GM21737 (cell line): Measurements from ENCODE around the gene RIBC2.
"Not testable (repeated sequence)": the region's sequence is repeated elsewhere in the genome, so short reads cannot be mapped to it uniquely, and the experiment has no call there.

Experiments used
- ATAC-seq: cut with Tn5 transposase; IDR thresholded peaks from one replicate; pipeline ENCODE4 v1.9.1; 2021; ENCODE audit warnings: mild to moderate bottlenecking, moderate library complexity; ENCODE audit not compliant: unreplicated experiment

Gene RIBC2

GRCh38 chr22:45423524-45423923 is 10.0 kb downstream of the RIBC2 start:
- no peak for ATAC-seq

DNA sequence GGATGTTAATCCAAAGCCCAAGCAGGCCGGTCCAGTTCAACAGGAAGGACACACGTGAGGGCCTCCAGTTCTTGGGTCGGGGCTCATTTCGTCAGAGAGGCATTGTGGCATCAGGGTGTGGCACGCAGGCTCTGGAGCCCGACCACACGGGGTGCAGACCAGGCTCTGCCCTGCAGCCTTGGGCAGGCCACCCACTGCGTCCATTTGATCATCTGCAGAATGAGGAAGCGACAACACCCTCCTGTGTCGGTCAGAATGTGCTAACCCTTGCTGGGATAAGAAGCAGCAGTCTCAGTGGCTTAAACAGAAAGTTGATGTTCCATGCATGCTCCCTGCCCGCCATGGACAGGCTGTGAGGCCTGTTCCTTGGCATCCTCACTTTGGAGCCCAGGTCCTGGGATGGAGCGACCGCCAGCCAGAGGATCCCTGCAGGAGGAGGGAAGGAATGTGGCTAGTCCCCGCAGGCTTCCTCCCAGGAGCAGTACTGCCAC is 10.8 kb downstream of the RIBC2 start:
- no peak for ATAC-seq

DNA sequence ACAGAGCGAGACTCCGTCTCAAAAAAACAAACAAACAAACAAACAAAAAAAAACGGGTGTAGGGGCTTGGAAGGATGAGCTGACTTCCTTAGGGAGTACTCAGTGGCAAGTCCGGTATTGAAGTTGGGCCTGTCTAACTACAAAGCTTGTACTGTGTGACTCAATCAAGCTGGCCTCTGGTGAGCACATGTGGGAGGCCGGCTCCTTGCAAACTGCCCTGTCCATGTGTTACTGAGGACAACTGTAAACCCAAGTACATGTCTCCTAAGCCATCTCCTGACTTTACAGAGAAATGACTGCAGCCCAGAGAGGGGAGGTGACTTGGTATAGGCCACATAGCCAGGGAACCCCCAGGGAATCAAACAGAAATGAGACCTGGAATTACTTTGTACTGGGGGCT is 11.6 kb downstream of the RIBC2 start:
- no peak for ATAC-seq

DNA sequence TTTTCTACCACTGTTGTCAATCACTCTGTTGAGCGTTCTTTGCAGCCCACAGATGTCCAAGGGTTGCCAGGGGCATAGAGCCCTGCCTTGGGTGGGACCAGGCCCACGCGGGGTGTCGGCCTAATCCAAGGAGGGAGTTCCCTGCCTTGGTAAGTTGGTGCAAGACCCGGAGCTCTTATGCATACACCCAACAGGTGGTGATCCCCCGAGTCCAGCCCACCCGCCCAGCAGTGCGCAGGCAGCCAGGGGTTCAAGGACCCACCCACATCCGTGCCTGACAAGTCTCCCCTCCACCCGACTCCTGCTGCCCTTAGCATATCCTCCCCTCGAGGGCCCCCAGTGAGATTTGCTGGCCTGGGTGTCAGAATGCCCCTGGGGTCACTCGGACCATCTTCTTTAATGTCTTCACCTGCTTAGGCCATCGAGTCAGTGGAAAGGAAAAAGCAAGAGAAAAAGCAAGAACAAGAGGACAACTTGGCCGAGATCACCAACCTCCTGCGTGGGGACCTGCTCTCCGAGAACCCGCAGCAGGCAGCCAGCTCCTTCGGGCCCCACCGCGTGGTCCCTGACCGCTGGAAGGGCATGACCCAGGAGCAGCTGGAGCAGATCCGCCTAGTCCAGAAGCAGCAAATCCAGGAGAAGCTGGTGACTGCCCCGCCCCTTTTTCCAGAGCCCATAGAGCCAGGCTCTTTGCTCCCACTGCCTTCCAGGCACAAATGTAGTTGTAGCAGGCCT is 12.2 kb downstream of the RIBC2 start:
- no peak for ATAC-seq

DNA sequence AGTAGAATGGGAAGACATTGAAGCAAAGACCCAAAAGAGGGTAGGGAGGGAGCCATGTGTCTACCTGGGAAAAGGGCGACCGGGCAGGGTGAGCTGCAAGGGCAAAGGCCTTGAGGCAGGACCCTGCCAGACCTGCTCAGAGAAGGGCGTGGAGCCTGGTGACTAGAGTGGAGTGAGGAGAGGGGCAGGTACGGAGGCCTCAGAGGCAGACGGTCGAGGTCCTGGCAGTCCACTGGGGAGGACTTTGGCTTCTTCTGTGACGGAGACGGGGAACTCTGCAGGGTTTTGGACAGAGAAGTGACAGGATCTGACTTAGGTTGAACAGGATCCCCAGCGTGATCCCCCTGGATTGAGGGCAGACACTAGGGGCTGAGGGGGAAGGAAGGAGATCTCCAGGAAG is 12.9 kb downstream of the RIBC2 start:
- no peak for ATAC-seq

DNA sequence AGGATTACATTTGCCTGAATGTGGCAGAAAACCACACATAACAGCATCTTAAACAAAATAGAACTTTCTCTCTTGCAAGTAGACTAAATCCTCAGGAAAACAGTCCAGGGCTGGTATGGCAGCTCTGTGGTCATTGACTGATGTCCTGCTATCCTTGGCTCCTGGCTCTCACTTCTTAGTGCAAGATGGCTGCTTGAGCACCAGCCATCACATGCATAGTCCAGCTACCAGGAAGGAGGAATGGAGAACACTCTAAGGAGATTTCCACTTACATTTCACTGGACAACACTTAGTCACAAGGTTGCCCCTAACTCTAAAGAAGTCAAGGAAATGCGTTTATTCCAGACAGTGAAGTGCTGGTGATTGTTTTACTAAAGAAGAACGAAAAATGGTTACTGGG is 13.6 kb downstream of the RIBC2 start:
- no peak for ATAC-seq

- ATAC-seq: no peak
Observed at GRCh38 chr22:45428391-45429385, 15.2 kb downstream of the RIBC2 start.

GRCh38 chr22:45429424-45429823 is 15.9 kb downstream of the RIBC2 start:
- no peak for ATAC-seq

DNA sequence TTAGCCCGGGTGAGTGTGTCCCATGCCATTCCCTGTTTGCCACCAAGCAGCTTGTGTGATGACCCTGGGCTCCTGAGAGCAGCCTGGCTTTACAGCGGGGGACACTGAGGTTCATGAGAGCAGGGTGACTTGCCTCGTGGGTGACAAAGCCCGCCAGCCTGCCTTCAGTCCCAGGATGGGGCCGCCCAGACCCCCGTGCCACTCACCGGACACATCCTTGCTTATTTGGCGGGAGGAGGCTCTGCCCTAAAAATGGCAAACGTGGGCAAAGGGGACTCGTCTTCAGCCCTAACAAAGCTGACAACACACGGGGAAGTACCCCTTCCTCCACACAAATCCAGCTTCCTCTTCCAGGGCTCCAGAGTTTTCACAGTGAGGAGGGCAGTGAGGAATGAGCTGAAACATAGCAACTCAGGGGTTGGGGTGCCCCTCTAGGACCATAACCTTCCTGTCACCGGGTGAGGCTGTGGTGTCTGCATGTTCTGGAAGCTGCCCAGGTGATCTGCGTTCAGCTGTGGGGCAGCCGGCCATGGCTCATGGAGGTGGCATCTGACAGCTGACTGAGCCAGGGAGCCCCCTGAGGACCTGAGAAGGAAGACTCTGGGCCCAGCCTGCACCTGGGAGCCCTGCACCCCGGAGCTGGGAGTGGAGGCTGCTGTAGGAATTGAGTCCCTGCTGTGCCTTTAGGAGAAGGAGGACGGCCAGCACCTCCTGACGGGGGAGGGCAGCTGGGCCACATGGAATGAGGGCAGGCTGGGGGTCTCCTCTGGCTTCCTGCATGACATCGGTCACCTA is 16.7 kb downstream of the RIBC2 start:
- ATAC-seq: no peak

DNA sequence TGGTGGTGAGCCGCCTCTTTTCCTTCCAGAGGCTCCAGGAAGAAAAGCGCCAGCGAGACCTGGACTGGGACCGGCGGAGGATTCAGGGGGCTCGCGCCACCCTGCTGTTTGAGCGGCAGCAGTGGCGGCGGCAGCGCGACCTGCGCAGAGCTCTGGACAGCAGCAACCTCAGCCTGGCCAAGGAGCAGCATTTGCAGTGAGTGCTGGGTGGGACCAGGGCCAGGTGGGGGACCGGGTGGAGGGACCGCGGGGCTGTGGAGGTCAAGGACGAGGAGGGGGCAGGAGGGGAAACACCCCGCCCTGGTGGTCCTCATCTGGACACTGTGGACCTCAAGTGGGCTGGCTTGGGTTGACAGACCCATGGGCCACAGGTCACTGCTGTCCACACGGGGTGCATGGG is 17.4 kb downstream of the RIBC2 start:
- ATAC-seq: no peak

- ATAC-seq: no peak
Observed at GRCh38 chr22:45434981-45435380, 21.5 kb downstream of the RIBC2 start.

DNA sequence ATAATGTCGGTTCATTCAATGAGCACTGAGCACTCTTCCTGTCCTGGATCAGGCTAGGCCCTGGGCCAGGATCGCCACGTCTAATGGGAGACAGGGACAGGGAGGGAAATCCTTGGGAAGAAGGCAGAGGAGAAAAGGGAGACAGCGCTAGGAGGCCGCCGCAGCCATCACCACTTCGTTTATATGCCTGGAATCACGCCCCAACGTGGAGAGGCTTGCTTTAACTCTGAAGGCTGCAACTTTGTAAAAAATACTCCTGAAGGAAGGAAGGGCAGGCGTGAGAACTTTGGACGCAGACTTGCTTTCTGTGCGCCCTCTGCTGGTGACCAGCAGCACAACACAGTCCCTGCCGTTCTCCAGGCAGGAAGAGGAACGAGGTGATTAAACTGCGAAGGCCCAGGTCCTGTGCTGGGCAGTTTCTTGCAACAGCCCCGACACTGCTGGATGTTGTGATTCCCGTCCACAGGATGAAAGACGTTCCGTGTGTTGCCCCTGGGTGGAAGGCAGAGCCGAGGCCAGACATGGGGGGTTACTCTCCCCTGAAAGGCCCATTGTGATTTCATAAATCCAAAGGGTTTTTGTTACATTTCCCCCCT is 22.1 kb downstream of the RIBC2 start:
- no peak for ATAC-seq

- not testable (repeated sequence) for ATAC-seq
Observed at GRCh38 chr22:45436871-45437517, 23.5 kb downstream of the RIBC2 start.

GRCh38 chr22:45438336-45438735 is 24.8 kb downstream of the RIBC2 start:
- no peak for ATAC-seq

DNA sequence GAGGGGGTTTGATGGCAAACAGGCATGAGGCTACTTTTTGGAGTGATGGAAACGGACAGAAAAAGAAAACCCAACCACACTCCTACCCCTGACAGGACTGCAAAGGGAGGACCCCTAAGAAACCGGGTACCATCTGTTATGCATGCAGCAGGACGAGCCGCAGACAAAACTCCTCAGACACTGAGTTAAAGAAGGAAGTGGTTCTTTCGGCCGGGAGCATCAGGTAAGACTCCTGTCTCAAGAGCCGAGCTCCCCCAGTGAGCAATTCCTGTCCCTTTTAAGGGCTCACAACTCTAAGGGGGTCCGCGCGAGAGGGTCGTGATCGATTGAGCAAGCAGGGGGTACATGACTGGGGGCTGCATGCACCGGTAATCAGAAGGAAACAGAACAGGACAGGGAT is 27.2 kb downstream of the RIBC2 start:
- not testable (repeated sequence) for ATAC-seq

- no peak for ATAC-seq
Observed at GRCh38 chr22:45441138-45441537, 27.6 kb downstream of the RIBC2 start.

DNA sequence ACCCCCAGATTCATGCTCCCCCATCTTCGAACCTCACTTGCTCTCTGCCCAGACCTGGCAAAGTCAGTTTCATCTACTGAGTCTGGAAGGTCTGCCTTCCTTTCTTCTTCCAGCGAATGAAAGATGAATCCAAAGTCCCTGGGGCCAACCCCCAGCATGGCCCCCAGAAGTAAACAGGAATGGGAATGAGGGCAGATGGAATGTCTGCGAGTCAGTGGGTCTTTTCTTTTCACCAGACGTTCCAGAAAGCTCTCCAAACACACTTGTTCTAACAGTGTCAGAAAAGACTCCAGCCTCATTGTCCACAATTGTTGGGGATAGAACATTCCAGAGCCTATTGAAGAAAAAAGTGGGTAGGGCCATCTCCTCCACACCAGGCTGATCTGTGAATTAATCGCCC is 28.6 kb downstream of the RIBC2 start:
- ATAC-seq: no peak

DNA sequence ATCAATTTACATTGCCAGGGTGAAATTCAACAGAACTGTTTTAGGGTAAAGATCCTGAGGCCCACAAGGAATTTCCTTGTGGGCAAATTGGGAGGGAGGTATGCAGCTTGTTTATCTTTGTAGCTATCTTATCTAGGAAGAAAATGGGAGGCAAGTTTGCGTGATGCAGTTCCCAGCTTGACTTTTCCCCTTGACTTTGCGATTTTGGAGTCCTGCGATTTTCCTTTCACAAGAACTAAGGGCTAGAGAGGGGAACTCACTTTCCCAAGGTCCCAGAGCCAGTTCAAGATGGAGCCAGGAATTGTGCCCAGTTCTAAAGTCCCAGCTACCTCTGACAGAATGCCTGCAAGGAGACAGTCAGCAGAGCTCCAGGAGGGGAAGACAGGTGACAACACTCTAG is 30.7 kb downstream of the RIBC2 start:
- ATAC-seq: no peak

DNA sequence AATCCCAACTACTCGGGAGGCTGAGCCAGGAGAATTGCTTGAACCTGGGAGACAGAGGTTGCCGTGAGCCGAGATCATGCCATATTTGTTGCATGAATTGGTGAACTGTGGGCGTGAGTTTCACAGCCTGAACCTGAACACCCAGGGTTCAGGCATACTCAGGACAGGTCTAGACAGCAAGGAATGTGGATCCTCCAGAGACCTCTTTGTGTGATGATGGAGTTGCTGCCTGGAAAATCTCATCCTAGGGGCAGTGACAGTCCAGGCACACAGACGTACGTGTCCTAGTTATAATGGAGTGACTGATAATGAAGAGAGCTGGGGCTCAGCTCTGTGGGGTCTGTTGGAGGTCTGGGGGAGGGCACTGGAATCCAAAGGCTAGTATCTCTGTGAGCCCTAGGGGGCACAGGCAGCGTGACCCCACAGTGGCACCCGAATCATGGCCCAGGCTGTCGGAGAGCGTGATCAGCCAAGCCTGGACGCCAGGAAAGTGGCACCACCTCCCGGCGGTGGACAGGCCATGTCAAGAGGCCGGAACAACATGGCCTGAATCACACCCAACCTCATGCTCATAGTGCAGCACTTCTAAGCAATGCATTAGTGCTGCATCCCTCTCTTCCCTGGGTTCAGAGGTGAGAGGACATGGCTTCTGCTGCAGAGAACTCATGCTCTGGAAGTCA is 31.7 kb downstream of the RIBC2 start:
- ATAC-seq: no peak

DNA sequence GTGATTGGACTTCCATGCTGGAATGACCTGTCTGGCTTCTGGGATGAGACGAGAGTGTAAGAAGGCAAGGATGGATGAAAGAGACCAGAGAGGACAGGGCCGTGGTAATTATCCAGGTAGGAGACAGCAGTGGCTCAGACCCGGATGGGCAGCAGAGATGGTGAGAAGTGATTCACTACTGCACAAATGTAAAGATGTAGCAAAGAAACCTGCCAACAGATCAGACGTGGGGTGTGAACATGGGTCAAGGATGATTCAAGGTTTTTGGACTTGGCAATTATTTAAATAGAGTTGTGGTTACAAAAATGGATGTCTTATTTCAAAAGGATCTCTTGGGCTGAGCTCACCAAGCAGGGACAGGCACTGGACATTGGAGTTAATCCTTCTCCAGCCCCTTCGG is 32.7 kb downstream of the RIBC2 start:
- ATAC-seq: no peak
